Measurements from ENCODE around the gene SMG5.

SMG5 gene

DNA sequence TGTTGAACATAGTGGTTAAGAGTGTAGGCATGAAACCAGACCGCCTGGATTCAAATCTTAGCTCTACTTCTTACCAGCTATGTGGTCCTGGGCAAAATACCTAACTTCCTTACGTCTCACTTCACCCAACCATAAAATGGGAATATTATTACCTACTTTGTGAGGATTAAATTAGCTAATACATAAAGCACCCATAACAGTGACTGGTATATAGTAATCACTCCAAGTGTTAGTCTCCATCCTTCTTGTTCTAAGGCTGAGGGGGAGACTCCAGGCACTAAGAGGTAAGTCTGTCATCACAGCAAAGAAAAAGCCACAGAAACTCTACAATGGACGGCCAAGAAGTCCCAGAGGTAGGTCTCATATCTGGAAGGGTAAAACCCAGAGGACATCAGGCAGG is 2.8 kb downstream of the SMG5 start:
- no peak for DNase-seq

DNA sequence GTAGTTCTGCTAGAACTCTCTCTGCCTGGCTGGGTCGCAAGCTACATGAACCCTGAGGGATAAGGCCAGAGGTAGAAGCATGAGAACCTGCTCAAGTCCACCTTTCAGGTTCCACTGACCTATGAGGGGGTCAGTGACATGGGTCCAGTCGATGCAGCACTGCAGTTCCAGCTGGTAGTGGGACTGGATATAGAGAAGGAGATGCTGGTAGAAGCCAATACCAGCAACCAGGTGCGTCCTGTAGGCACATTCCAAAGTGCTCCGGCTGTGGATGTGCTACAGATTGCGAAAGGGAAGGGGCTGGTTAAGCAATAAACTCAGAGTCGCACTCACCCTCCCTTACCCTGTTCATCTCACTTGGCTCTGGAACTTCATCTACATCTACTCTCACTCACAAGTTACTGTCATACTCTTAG is 5.7 kb downstream of the SMG5 start:
- no peak for DNase-seq

DNA sequence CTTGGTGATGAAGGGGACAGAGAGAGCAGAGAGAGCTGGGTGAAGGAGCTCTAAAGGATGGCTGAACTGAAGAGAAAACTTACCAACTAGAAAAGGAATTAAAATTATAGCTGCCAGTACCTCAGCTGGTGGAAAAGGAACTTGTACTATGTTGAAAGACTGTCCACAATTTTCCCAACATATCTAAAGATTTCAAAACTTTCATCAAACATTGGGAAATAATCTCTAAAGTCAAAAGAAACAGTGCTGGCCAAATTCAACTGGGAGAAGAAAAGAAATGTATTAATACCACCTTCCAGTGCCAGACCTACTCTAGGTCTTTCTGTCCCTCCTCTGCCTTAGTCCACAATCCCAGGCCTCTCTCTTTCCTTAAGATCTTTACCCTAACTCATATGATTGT is 6.1 kb downstream of the SMG5 start:
- DNase-seq: no peak

DNA sequence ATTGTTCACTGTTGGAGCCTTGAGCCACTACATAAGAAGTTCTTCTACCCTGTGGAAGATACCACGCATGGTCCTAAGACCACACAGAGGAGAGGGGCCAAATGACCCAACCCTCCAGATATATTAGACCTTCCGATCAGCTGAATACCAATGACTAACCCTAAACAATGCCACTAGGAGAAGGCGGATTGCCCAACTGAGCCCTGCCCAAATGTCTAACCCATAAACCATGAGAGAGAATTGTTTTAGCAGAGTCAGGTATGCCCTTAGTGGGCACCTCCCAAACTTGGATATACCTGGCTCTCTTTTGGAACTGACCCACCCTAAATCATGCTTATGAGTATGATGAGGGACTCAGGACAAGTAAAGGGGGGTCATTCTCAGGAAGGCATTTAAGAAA is 12.3 kb downstream of the SMG5 start:
- no peak for DNase-seq

DNA sequence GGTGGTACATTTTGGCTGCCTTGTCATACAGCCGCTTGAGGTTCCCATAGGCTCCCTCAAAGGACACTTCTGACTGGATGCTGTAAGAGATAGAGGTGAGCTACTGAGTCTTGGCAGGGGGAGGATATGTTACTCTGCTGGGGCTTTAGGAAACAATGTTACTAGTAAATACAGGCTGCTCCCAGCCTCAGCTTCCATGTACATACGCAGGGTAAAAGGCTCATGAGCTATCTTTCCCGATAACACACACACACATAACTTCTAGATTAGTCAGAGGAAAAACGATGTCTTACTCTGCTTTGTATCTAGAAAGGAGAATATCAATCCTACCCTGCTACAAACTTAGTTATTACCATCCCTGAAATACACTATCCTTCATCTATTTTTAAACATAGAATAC is 14.3 kb downstream of the SMG5 start:
- DNase-seq: no peak

DNA sequence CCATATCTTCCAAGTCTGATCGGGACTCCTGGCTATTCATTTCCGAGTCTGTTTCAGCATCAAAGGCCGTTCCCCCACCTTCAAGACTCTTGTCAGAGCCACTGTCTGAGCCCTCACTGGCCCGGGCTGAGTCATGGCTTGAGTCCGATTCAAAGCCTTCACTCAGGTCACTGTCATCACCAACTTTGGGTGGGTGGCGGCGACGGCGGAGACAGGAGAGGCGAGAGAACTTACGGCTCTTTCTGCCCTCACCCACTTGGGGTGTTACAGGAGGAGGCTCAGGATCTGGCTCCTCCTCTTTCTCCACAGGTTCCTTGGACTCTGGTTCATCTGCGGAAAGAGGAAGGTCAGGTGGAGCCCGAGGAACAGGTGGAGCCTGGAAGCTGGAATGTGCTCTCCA is 16.6 kb downstream of the SMG5 start:
- DNase-seq: no peak

DNA sequence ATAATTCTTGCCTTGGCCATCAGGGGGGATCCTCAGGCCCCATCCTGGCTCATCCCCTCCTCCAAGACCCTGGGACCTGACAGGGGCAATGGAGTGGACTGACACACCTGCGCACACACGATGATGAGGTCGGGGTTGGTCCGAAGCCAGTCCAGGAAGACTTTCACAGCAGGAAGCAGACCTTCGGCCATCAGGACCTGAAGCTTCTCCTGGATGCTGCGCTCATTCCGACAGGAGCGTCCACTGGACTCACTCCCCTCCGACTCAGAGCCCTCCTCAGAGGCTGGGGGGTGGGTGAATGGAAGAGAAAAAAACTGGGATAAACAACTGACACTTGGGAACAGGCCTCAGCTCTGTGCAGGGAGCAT is 19.4 kb downstream of the SMG5 start:
- DNase-seq: no peak

DNA sequence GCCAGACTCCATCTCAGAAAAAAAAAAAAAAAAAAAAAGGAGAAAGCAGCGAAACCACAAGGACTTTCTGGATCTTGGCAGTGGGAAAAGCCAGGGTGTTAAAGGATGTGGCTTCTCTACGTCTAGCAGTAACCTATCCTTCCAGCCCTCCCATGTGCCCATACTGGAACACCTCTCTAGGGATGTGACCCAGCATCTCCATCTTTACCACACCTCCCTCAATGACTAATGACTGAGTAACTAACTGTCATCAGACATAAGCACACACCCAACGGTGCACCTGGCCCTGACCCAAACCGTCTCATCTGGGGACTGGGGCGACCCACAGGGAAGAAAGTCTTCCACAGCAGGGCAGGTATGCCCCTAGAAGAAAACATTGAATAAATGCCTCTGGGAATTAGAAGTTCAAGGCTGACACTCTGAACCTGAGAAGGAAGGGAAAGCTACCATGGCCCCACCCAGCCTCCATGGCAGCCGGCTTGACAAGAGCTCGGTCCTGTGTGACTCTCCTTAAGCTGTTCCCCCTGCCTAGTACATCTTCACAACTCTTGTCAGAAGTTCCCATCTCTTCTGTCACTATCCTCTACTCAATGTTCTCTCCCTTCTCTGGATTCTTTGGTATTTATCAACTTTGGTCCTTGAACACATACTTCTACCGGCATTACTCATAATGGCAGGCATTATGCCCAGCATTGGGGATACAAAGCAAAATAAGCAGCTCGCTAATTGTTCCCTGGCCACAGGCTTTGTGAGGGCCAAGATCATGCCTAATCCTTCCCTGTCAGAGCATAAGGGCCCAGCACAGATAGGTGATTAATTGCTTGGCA is 20.0 kb downstream of the SMG5 start:
- no peak for DNase-seq

DNA sequence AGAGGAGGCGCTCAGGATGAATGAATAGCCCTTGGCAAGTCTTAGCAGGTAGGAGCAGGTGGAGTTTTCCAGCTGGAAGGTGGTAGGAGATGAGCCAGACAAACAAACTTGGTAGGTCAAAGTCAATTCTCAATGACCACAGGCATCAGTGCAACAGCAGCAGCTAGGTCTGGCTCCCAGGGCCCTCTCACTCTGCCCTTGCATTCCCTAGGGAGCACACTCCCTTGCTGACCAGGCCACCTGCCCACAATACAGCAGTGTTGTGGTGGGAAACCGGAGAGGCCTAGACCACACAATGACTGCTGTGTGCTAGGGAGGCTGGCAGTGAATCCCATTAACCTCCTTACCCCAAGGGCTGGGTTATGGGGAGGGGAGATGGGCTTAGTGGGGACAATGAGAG is 21.7 kb downstream of the SMG5 start:
- no peak for DNase-seq

DNA sequence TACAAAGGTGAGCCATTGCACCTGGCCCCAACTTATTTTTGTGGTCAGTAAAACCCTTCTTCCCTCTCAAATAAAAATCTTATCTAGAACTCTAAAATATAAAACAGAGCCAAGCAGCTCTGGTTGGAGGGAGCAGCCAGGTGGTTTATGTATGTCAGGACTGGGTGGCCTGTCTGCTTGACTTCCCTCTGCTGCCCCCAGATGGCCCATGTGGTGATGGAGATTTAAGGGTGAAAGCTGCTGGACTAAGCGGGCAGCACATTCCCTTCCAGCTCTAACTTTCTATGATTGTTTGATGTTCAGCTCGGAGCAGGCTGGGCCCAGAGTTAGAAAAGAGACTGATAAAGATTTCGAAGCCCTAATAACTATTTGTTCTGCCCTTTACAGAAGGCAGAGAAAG is 22.8 kb downstream of the SMG5 start:
- DNase-seq: no peak

DNA sequence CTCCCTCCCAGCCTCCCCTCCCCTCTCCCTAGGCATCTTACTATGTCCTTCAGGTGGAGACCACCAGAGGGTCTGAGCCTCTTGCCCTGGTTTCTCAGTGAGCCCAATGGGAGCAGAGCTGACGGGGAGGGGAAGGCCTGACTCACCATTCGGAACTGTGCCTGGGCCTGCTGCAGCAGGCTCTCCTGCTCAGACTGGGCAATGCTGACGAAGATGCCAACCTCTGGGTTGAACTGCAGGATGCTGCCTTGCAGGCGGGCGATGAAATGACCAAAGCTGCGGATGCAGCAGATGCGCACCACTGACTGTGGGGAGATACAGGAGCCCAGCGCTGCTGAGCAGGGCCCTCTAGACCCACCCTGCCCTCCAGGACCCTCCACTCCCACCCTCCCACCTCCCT is 23.8 kb downstream of the SMG5 start:
- DNase-seq: no peak

DNA sequence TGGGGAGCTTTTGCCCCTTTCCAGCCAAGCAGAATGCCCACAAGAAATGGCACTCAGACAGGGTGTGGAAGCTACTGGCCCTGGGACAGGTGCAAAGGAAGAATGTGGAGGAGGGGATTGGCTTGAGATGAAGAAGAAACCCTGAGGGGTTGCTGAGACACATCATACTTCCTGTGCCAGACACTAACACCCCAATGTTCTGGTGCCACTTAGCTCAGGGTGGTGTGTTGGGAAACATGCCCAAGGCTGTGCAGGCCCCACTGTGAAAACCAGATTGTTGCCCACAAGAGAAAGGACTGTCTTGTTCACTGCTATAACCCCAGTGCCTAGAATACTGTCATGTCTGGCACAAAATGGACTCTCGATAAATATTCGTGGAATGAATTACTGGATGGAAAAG is 24.9 kb downstream of the SMG5 start:
- no peak for DNase-seq

DNA sequence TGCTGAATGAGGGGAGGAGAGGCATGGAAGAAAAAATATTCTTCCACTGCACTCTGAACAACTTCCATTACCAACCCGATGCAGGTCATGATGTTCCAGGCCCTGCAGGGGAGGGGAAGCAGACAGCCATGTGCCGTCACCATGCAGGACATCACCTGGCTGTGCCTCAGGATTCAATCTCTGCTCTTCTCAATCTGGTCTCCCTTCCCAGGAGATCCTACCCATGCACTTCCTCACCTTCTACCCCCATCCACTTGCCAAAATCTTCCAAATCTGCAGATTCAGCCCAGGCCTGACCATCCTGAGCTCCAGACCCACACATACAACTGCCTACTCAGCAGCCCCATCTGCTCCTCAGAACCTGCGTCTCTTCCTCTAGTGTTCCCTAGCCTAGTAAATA is 29.0 kb downstream of the SMG5 start:
- DNase-seq: no peak

DNA sequence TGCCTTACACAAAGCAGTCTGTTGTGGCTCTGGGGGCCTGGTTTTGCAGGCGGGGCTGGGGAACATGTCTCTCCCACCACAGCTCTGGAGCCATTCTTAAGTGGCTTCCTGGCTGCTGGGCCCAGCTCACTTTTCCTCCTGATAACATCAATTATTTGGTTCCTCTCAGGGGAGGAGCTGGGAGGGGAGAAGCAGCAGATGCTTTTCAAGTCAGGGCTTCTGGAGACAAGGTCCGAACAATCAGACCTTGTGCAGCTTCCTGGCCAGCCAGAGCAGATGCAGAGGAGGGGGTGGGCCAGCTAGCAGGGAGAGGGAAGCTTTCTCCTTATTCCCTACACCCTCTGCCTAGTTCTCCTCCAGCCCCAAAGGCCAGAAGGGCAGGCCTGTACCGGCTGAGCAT is 31.1 kb downstream of the SMG5 start:
- DNase-seq: no peak

DNA sequence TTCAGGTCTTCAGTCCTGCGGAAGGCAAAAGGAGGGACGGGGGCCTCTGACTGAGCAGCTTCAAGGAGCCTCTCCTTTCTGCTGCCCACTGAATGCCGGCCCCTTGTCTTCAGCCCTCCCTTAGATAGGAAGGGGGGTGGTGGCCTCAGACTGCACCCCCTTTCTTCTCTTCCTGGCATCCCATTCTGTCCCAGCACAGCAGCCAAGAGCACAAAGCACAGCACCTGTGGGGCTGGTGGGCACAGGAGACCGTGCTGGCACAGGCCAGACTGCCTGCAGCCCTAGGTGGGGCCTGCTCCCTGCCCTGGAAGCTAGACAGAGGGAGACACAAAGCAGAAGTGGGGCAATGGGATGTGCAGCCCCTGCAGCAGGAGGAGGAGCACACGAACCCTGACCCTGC is 33.0 kb downstream of the SMG5 start:
- DNase-seq: no peak

DNA sequence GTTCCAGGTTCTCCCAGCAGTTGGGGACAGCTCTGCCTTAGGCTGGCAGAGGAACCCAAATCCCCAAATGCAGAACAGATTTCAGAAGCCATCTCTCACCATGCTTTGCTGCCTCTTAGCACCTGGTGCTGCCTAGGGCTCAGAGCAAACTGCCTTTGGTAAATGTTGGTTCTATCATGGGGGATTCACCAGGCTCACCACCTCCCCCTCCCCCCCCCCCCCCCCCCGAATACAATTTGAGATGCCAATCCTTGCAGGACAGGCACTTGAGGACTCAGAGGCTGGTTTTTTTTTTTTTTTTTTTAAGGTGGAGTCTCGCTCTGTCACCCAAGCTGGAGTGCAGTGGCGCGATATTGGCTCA is 34.3 kb downstream of the SMG5 start:
- DNase-seq: no peak

DNA sequence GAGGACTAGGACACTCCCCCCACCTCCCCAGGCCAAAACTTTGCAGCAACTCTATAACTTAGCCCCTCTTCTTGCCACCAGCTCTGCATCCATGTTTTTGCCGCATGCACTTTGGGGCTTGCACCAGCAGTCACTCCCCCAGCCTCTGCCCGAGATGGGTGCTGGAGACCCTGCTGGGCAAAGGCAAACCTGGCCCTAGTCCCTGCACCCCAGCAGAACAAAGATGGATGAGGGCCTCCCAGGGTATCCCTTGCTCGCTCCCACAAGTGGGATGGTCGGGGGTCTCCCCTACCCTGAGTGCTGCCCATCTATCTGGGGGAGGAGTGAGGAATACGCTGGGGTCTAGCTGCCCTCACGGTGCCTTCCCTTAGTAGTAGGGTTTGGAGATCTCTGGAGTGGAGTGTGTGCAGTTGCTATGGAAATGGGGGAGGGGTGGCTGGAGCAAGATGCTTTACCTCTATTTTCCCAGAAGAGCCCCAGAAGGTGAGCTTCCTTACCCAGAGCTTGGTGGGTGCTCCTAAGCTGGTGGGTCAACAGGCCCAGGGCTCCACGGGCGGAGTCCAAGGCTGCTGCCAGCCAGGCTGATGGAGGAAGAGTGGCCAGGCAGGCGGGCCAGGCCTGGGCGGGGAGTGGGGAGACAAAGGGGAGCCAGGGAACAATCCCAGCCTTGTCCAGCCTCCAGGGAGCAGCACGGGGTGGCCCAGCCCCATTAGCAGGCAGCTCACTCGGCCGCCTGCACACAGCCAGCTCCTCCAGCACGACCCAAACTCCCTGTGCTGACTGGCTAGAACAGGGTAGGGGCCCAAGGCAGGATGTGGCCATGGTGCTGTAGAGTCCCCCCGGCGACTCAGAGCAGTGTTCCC is 34.9 kb downstream of the SMG5 start, which contains the start of gene PAQR6:
PAQR6 (minus strand) TSS at position 597 of the 863 bp plus-strand sequence. CDS start 1,325 bp downstream, outside the sequence.
- DNase-seq: no peak

DNA sequence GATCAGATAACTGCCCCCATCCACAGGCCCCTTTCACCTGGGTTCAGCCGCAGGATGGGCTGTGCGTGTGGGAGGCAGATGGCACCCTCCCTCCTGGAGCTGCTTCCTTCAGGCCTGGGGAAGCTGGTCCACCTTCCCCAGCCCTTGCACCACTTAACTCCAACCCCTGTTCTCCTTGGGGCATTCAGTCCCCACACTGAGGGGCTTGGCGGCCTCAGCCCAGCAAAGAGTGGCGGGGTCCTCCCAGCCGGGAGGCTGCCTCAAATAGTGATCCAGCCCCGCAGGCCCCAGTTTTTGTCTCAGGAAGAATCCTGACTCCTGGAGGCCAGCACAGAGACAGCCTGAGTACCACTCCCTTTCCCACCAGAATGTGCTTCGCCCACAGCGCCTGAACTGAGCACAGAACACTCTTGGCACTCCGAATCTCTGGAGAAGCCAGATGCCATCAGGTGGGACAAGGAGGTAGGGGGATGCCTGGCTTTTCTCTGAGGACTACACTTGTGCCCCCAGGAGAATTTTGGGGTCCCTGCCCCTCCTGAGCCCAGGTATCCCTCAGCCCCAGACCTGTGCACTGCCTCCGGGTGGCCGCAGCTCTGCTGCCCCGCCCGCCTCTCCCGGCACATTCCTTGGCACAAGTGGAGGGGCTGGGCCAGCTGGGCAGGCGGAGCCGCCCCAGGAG is 35.7 kb downstream of the SMG5 start:
- no peak for DNase-seq

DNA sequence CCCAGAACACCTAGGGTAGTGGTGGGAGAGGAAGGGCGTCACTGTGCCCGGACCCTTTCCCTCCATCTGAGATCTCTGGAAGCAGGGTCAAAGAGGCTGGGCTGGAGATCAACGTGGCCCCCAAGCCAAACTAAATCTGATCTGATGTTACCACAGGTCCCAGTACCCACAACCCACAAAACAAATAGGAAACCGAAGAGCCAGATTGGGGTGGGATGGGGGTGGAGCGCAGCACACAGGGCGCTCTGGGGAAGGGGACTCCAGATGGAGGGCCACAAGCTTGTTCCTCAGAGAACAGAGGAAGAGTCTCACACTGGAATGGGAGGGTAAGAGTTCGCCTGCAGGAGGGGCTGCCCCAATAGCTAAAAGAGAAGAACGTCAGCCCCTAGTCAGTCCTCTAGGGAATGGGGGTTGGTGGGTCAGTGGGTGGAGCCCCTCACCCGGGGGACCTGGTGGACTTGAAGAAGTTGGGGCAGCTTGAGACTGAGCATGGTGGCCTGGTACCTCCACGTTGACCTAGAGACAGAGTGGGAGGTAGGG is 36.3 kb downstream of the SMG5 start:
- no peak for DNase-seq

DNA sequence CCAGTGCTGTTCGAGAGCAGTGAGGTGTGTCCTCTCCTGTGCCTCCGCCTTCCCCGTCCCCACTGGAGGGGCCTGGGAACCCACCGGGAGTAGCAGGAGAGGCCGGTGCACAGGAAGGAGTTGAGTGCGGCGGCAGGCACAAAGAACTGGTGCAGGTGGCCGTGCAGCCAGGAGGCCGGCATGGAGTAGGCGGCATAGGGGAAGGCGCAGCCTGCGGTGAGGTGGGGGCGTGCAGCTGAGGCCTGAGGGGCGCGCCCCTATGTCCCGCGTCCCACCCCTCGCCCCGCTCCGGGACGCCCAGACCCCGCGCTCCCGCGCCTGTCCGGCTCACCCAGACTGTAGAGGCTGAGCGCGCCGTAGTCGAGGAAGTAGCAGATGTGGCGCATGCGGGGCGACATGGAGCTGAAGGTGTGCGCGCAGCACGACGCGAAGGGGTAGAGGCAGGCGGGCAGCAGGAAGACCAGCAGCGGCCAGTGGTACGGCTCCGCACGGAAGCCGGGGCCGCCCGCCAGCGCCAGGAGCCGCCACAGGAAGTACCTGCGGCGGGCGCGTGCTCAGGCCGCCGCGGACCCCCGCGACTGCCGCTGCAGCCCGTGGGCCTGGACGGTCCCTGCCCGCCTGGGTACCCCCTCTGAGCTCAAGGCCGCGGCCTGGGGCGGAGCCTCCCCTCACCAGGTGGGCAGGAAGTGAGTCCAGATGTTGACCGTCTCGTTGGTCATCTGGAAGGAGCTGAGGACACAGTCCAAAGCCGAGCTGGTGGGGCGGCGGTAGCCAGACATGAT is 37.0 kb downstream of the SMG5 start:
- DNase-seq: no peak

DNA sequence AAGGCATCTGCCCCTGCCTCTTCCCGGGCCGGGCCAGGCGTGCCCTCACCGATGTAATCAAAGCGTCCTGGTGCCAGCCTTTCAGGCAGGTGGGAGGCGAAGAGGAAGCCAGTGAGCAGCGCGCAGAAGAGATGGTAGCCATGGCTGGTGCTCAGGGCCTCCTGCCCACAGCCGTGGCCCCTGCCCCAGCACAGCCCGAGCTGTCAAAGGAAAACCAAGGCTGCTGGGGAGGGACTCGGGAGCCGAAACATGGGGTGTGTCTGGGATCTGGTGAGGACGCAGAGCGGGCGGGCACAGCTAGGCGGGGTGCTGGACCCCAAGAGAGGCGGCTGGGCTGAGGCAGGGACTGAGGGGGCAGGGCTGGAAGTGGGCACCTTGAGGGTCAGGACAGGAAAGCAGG is 37.9 kb downstream of the SMG5 start:
- no peak for DNase-seq

DNA sequence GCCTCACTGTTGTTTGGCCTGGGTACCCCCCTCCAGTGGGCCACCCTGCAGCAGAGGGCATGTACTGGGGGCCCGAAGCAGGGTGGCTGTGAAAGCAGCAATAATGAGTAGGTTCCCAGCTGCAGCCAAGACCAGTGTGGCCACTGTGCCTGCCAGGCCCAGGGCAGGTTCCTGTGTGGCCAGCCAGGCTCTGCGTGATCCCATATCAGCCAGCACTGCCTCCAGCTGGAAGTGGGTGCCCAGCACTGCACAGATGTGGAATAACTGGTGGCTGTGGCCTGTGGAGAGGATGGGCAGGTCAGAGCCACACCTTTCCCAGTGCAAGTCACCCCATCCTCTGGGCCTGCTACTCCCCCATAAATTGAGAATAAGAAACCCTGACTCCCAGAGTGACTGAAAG is 38.5 kb downstream of the SMG5 start:
- DNase-seq: no peak

DNA sequence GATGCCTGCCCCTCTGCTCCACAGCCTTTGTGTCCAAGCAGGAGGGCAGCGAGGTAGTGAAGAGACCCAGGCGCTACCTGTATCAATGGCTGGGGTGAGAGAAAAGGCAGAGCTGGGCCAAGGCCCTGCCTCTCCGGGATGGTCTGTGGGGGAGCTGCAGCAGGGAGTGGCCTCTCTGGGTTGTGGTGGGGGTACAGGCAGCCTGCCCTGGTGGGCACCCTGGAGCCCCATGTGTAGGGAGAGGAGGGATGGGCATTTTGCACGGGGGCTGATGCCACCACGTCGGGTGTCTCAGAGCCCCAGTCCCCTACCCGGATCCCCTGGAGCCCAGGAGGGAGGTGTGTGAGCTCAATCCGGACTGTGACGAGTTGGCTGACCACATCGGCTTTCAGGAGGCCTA is 39.9 kb downstream of the SMG5 start:
- DNase-seq: no peak

All from stimulated activated CD4-positive, alpha-beta T cell treated with anti-CD3 and anti-CD28 coated beads, Interleukin-1b, Interleukin-23, amount 100 ng/mL, for 48 hours (primary cell).